Thymus (tissue), 11 donors: ENCODE results near the gene RFLNA. TPM values are rescaled to one million over a fixed set of nuclear protein-coding genes. Genes with fewer than 3 reads are reported as not detected.

Experiments used
- DNase-seq, 9 donors: peaks; one replicate each; pipeline ENCODE4 v3.0.0-alpha.2; 2013; ENCODE audit warnings: low spot score in 9 of 9, low read depth in 6 of 9, missing footprints in 1 of 9
- H3K27ac ChIP-seq, 2 donors: one replicate each; pipeline ENCODE4 v1.5.1; 2013; ENCODE audit warnings: control low read depth in 1 of 2, low read depth in 1 of 2, low read length in 1 of 2, mild to moderate bottlenecking in 1 of 2, moderate library complexity in 1 of 2
- H3K27me3 ChIP-seq, 2 donors: one replicate each; pipeline ENCODE4 v1.5.1; 2013; ENCODE audit warnings: low read length in 1 of 2; ENCODE audit not compliant: control insufficient read depth in 2 of 2, insufficient read depth in 1 of 2
- H3K36me3 ChIP-seq, 2 donors: one replicate each; pipeline ENCODE4 v1.5.1; 2013; ENCODE audit warnings: low read length in 1 of 2, mild to moderate bottlenecking in 1 of 2, moderate library complexity in 1 of 2; ENCODE audit not compliant: control insufficient read depth in 2 of 2, insufficient read depth in 2 of 2
- H3K4me1 ChIP-seq, 2 donors: one replicate each; pipeline ENCODE4 v1.5.1; 2013; ENCODE audit warnings: low read length in 2 of 2; ENCODE audit not compliant: control insufficient read depth in 2 of 2, insufficient read depth in 2 of 2
- H3K4me3 ChIP-seq, 2 donors: one replicate each; pipeline ENCODE4 v1.5.1; 2013; ENCODE audit warnings: low read length in 2 of 2, control low read depth in 1 of 2, mild to moderate bottlenecking in 1 of 2
- H3K9me3 ChIP-seq, 2 donors: one replicate each; pipeline ENCODE4 v1.5.1; 2013; ENCODE audit warnings: low read length in 1 of 2, mild to moderate bottlenecking in 1 of 2; ENCODE audit not compliant: control insufficient read depth in 2 of 2, insufficient read depth in 1 of 2
- WGBS: extraction: QIAGEN DNeasy Blood & Tissue Kit; methylation state at CpG from one replicate; pipeline ENCODE4 v1.1.7; 2013; 5-methylcytosine and 5-hydroxymethylcytosine counted together
- polyA plus RNA-seq: library from polyadenylated mRNA; stranded (reverse); fragments of 200-250 nt; gene quantifications from one replicate; pipeline ENCODE4 v1.2.3, GENCODE V29; 2013
- total RNA-seq: library from RNA; stranded (reverse); fragments of 120-200 nt; gene quantifications from one replicate; pipeline ENCODE4 v1.2.4, GENCODE V29; 2013
- donor health status: healthy.

The RFLNA gene
- total and polyA plus RNA-seq, 2 donors, result 0.33 to 0.59 TPM

DNA sequence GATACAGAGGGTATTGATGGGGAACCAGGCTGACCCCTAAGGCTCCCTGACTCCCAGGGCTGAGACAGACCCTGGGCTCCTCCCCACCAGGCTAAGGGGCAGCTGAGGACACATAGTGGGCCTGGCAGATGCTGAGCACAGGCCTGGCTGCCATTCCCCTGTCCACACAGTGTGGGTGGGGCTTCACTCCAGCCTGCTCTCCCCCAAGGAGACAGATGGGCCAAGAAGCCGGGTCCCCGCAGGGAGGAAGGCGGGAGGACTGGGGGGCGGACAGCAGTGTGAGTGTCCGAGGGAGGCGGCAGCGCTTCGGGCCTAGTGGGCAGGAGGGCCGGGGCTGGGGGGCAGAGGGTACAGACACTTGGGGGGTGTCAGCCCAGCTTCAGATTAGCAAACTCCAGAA lies 32.0 kb downstream of the RFLNA start:
- no peak for DNase-seq
- Histone ChIP-seq H3K27me3 (no peaks in the 10 kb centered on the region), H3K9me3 (peaks cover 14 to 36% of the 10 kb centered on the region in 2 donors), H3K4me3 (no peak overlapping the region), H3K27ac (no peak overlapping the region), H3K4me1 (no peaks in the 10 kb centered on the region), H3K36me3 (peaks cover 67 to 74% of the 10 kb centered on the region in 2 donors)
- WGBS, result 96% methylated on average over 9 of the region's 9 CpGs

- WGBS, result 95% methylated on average over 18 of the region's 18 CpGs
- no peaks in the 10 kb centered on the region for H3K4me1 ChIP-seq
- no peak for DNase-seq
- H3K27ac ChIP-seq, result no peak overlapping the region
- no peaks in the 10 kb centered on the region for H3K27me3 ChIP-seq
- H3K4me3 ChIP-seq, result no peak overlapping the region
- peaks cover 73 to 80% of the 10 kb centered on the region in 2 donors for H3K36me3 ChIP-seq
- H3K9me3 ChIP-seq, result peaks cover 14 to 36% of the 10 kb centered on the region in 2 donors
These were observed 32.6 kb downstream of the RFLNA start for GRCh38 chr12:124327362-124328043.

DNA sequence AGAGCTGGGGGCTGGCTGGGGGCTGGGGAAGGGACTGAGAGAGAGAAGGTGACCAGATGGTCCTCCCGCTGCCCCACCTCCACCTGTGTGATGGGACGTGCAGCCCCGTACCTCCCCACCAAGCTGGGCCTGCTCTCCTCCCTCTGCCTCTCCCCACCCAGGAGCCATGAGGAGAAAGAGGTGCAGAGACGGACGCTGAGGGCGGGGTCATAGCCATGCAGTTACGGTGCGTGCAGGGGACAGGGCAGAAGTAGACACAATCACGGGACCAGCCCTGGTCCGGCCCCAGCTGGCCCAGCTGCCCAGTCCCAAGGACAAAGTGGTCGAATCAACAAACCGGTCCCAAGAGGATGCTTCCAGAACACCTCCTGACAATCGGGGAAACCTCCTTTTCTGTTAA lies 33.2 kb downstream of the RFLNA start:
- no peak overlapping the region for H3K4me3 ChIP-seq
- H3K9me3 ChIP-seq, result peaks cover 14 to 36% of the 10 kb centered on the region in 2 donors
- peaks cover 80 to 87% of the 10 kb centered on the region in 2 donors for H3K36me3 ChIP-seq
- H3K4me1 ChIP-seq, result no peaks in the 10 kb centered on the region
- WGBS, result 95% methylated on average over 13 of the region's 13 CpGs
- DNase-seq, result no peak
- H3K27me3 ChIP-seq, result no peaks in the 10 kb centered on the region
- no peak overlapping the region for H3K27ac ChIP-seq

DNA sequence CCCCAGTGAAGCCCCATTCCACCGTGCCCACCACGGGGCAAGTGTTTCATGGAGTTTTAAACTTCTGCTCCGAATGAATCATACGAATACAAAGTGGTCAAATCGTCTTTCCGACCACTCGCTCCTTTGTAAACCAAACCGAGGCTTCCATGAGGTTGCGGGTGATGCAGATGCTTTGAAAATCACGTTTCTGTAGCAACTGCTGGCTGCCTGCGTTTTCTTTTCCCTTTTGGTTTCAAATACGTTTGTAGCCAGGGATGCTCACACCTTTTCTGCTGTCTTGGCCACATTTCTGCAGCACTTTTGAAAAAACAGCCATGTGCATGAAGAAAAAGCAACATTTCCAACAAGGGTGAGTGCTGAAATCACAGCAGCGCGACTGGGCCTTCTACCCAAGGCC lies 33.7 kb downstream of the RFLNA start:
- H3K4me3 ChIP-seq, result no peak overlapping the region
- no peak for DNase-seq
- H3K36me3 ChIP-seq, result peaks cover 80 to 86% of the 10 kb centered on the region in 2 donors
- no peaks in the 10 kb centered on the region for H3K27me3 ChIP-seq
- H3K9me3 ChIP-seq, result peaks cover 12 to 34% of the 10 kb centered on the region in 2 donors
- H3K4me1 ChIP-seq, result no peaks in the 10 kb centered on the region
- H3K27ac ChIP-seq, result no peak overlapping the region
- 94% methylated on average over 14 of the region's 14 CpGs for WGBS

DNA sequence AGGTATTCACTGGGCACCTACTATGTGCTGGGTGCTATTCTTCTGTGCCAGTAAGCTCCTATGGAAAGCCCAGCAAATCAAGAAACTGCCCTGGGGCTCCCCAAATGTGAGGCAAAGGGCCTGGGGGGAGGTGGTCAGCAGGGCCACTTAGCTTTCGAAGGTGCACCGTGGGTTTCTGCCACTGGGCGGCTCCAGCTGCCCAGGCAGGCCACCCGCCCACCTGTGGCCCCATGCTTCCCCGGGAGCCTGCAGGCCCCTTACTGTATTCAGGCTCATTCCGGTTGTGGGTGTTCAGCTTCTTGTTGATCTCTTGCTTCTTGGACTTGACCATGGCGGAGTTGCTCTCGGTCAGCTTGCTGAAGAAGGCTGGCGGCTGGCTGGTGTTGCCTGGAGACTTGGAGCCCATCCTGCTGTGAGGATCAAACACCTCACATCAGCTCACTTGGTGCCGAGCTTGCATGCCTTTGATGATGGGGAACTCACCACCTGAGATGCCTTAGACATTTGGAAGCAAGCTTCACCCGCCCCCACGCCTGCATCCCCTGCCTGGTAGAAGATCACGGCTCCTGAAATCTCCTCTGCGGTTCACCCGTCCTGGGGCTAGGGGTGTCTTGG lies 37.3 kb downstream of the RFLNA start:
- DNase-seq, result no peak
- WGBS, result 97% methylated on average over 15 of the region's 15 CpGs
- no peaks in the 10 kb centered on the region for H3K9me3 ChIP-seq
- no peaks in the 10 kb centered on the region for H3K4me1 ChIP-seq
- peaks cover 82 to 86% of the 10 kb centered on the region in 2 donors for H3K36me3 ChIP-seq
- no peak overlapping the region for H3K27ac ChIP-seq
- no peak overlapping the region for H3K4me3 ChIP-seq
- H3K27me3 ChIP-seq, result no peaks in the 10 kb centered on the region

DNA sequence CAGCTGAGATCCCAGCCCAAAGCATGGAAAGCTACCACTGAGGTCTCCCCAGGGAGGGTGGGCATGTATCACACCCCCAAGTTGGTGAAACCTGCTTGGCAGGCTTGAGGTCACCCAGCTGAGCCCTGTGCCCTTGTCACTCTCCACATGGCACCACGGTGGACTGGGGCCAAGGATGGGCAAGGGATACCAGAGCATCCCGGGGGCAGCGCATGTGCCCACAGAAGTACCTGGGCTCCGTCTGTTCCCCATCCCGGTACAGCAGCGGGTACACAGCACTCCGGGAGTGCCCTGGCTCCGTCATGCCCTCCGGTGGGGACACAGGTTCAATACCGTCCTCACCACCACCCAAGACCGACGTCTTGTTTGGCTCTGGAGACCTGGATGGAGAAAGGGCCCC lies 38.0 kb downstream of the RFLNA start:
- Histone ChIP-seq H3K27me3 (no peaks in the 10 kb centered on the region), H3K9me3 (no peaks in the 10 kb centered on the region), H3K36me3 (peaks cover 84 to 89% of the 10 kb centered on the region in 2 donors), H3K27ac (no peak overlapping the region), H3K4me1 (no peaks in the 10 kb centered on the region), H3K4me3 (no peak overlapping the region)
- no peak for DNase-seq
- 96% methylated on average over 12 of the region's 12 CpGs for WGBS

DNA sequence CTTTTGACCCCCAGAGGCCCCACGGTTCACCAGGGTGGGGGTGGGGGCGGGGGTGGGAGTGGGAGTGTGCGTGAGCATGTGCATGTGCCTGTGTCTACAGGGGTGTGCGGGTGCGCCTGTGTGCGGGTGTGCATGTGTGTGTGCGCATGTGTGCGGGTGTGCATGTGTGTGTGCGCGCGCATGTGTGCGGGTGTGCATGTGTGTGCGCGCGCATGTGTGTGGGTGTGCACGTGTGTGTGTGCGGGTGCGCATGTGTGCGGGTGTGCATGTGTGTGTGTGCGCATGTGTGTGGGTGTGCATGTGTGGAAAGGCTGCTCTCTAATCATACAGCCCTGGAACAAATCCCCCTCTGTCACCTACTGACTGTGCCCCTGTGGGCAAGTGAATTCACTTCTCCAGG lies 38.8 kb downstream of the RFLNA start:
- DNase-seq, result no peak
- WGBS, result 90% methylated on average over 20 of the region's 20 CpGs

GRCh38 chr12:124334266-124334665 lies 39.4 kb downstream of the RFLNA start:
- WGBS, result 94% methylated on average over 16 of the region's 16 CpGs
- H3K36me3 ChIP-seq, result peaks cover 78 to 83% of the 10 kb centered on the region in 2 donors
- H3K9me3 ChIP-seq, result no peaks in the 10 kb centered on the region
- H3K4me1 ChIP-seq, result no peaks in the 10 kb centered on the region
- H3K27ac ChIP-seq, result no peak overlapping the region
- no peaks in the 10 kb centered on the region for H3K27me3 ChIP-seq
- no peak overlapping the region for H3K4me3 ChIP-seq
- no peak for DNase-seq

More for the DNA sequence above, 38.8 kb downstream of the RFLNA start:
- Histone ChIP-seq H3K27ac (no peak overlapping the region), H3K36me3 (peaks cover 79 to 88% of the 10 kb centered on the region in 2 donors), H3K4me1 (no peaks in the 10 kb centered on the region), H3K4me3 (no peak overlapping the region), H3K9me3 (no peaks in the 10 kb centered on the region), H3K27me3 (no peaks in the 10 kb centered on the region)

DNA sequence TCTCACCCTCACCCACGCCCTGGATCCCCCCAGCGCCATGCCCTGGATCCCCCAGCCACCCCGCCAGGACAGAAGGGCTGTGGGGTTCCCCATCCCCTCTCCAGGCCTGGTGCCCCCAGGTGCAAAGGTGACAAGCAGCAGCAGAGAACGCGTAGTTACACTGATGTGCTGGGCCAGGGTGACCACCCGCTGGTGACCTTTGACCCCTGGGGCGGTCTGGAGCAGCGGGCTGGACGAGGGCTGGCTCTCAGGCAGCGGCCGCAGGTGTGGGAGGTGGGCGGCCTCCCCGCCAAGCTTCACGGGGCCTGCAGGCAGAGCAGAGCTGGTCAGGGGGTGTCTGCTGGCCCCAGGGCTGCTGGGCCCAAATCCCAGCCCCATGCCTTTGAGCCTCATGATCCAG lies 40.1 kb downstream of the RFLNA start:
- Histone ChIP-seq H3K4me3 (no peak overlapping the region), H3K4me1 (no peaks in the 10 kb centered on the region), H3K27me3 (no peaks in the 10 kb centered on the region), H3K27ac (no peak overlapping the region), H3K9me3 (no peaks in the 10 kb centered on the region), H3K36me3 (peaks cover 79% of the 10 kb centered on the region in 2 donors)
- DNase-seq, result no peak
- 95% methylated on average over 14 of the region's 14 CpGs for WGBS
